Lung (tissue), 12 donors: ENCODE data around the gene HACD1. TPM values are rescaled to one million over a fixed set of nuclear protein-coding genes. Genes with fewer than 3 reads are reported as not detected.

ENCODE experiments used
- ATAC-seq: fragments of 200-7000 bp; cut with Tn5 transposase; one replicate; pipeline ENCODE4 v1.9.1; 2020; ENCODE audit warnings: moderate number of reproducible peaks; ENCODE audit not compliant: insufficient read depth, low FRiP score
- DNase-seq, 3 donors: peaks; one replicate each; pipeline ENCODE4 v3.0.0-alpha.2; 2013 to 2017
- H3K27ac ChIP-seq, 2 donors: one replicate each; pipeline ENCODE4 v1.5.1; 2013; ENCODE audit warnings: mild to moderate bottlenecking in 2 of 2, moderate library complexity in 2 of 2, control low read depth in 1 of 2, inconsistent platforms in 1 of 2, low read depth in 1 of 2, low read length in 1 of 2
- H3K27me3 ChIP-seq, 3 donors: one replicate each; pipeline ENCODE4 v1.5.1; 2013; ENCODE audit warnings: low read length in 2 of 3; ENCODE audit not compliant: control insufficient read depth in 3 of 3, insufficient read depth in 3 of 3
- H3K36me3 ChIP-seq, 4 donors: one replicate each; pipeline ENCODE4 v1.5.1; 2013; ENCODE audit warnings: low read length in 4 of 4, mild to moderate bottlenecking in 1 of 4, moderate library complexity in 1 of 4; ENCODE audit not compliant: control insufficient read depth in 4 of 4, insufficient read depth in 4 of 4
- H3K4me1 ChIP-seq, 5 donors: one replicate each; pipeline ENCODE4 v1.5.1; 2013; ENCODE audit warnings: low read length in 5 of 5, mild to moderate bottlenecking in 2 of 5, moderate library complexity in 1 of 5; ENCODE audit not compliant: control insufficient read depth in 5 of 5, insufficient read depth in 5 of 5
- H3K4me3 ChIP-seq: one replicate; pipeline ENCODE4 v1.5.1; 2013; ENCODE audit warnings: mild to moderate bottlenecking, control low read depth, moderate library complexity
- H3K9ac ChIP-seq, 2 donors: one replicate each; pipeline ENCODE4 v1.5.1; 2013; ENCODE audit warnings: low read length in 2 of 2, control low read depth in 1 of 2; ENCODE audit not compliant: insufficient read depth in 1 of 2
- H3K9me3 ChIP-seq, 4 donors: one replicate each; pipeline ENCODE4 v1.5.1; 2013; ENCODE audit warnings: low read length in 3 of 4, mild to moderate bottlenecking in 1 of 4, moderate library complexity in 1 of 4; ENCODE audit not compliant: control insufficient read depth in 4 of 4, insufficient read depth in 3 of 4
- WGBS, 2 donors: extraction: QIAGEN DNeasy Blood & Tissue Kit; methylation state at CpG; one replicate each; pipeline ENCODE4 v1.1.7; 2013; 5-methylcytosine and 5-hydroxymethylcytosine counted together
- polyA plus RNA-seq, 2 donors: library from polyadenylated mRNA; stranded (reverse); fragments of 200-250 nt; gene quantifications; one replicate each; pipeline ENCODE4 v1.2.1, GENCODE V29; 2013
- total RNA-seq, 2 donors: library from RNA; depleted of rRNA in 1 of 2; stranded (reverse); fragments of >200 nt in 1 of 2; gene quantifications; one replicate each; pipeline ENCODE4 v1.2.1, GENCODE V29; 2014 to 2021
- TF ChIP-seq, protein P1 (sequence below): IDR thresholded peaks from 2 replicates; pipeline ENCODE4 v1.5.1; 2012; ENCODE audit warnings: mild to moderate bottlenecking; ENCODE audit errors: control extremely low read depth, extremely low read depth
- donor health status: control.
- donor health status: control.
- donor health status: Bipolar disorder and iron deficiency.
- donor health status: healthy.
- donor health status: DM: yes; HTN: yes; CAD: no.

The HACD1 gene
- total and polyA plus RNA-seq, 4 donors = 11.5 to 49.2 (median 24.3) TPM

DNA sequence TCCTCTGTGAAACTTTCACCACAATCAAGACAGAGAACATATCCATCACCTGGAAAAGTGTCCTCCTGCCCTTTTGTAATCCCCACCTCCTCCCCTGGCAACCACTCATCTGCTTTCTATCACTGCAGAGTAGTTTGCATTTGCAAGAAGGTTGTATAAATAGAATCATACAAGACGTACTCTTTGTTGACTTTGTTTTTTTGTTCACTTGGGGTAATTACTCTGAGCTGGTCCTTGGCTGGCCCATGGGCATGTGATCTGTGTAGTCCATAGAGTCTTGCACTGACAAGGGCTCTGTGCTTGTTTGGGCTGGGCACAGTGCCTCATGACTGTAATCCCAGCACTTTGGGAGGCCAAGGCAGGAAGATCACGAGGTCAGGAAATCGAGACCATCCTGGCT is 7.8 kb upstream of the HACD1 start:
- ATAC-seq = no peak
- no peak for DNase-seq
- TF ChIP-seq, protein P1, sequence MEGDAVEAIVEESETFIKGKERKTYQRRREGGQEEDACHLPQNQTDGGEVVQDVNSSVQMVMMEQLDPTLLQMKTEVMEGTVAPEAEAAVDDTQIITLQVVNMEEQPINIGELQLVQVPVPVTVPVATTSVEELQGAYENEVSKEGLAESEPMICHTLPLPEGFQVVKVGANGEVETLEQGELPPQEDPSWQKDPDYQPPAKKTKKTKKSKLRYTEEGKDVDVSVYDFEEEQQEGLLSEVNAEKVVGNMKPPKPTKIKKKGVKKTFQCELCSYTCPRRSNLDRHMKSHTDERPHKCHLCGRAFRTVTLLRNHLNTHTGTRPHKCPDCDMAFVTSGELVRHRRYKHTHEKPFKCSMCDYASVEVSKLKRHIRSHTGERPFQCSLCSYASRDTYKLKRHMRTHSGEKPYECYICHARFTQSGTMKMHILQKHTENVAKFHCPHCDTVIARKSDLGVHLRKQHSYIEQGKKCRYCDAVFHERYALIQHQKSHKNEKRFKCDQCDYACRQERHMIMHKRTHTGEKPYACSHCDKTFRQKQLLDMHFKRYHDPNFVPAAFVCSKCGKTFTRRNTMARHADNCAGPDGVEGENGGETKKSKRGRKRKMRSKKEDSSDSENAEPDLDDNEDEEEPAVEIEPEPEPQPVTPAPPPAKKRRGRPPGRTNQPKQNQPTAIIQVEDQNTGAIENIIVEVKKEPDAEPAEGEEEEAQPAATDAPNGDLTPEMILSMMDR = no peak
- H3K4me1 ChIP-seq = no peaks in the 10 kb centered on the region
- H3K4me3 ChIP-seq = no peak overlapping the region
- H3K27ac ChIP-seq = no peak overlapping the region
- H3K27me3 ChIP-seq = peaks cover 0 to 4% (median 0%) of the 10 kb centered on the region in 3 donors
- H3K9me3 ChIP-seq = no peaks in the 10 kb centered on the region
- H3K9ac ChIP-seq = no peak overlapping the region
- WGBS, 2 donors = 60 to 79% methylated on average over 3 of the region's 3 CpGs
- H3K36me3 ChIP-seq = no peaks in the 10 kb centered on the region

DNA sequence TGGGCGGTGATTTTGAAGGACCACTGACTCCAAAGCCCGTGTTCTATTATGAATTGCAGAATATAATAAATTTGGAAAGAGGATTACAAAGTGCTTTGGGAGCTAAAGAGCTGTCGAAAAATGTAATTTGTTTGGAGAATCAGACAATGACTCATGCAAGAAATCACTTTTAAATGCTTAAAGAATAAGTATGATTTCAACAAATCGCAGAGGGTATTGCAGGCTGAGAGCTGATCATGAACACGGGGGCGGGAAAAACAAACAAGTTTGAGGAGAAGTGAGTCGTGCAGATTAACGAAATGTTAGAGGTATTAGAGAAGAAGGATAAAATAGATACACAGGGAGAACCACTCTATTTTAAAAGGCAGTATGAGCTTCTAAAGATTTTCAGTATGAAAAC is 4.9 kb upstream of the HACD1 start:
- no peak for ATAC-seq
- peaks cover 0 to 2% (median 0%) of the 10 kb centered on the region in 5 donors for H3K4me1 ChIP-seq
- H3K9ac ChIP-seq = no peak overlapping the region
- peaks cover 0 to 4% (median 0%) of the 10 kb centered on the region in 3 donors for H3K27me3 ChIP-seq
- WGBS, 2 donors = 64 to 86% methylated on average over 8 of the region's 8 CpGs
- H3K4me3 ChIP-seq = no peak overlapping the region
- no peaks in the 10 kb centered on the region for H3K36me3 ChIP-seq
- DNase-seq = no peak
- H3K27ac ChIP-seq = no peak overlapping the region
- TF ChIP-seq, protein P1 = no peak
- H3K9me3 ChIP-seq = no peaks in the 10 kb centered on the region

DNA sequence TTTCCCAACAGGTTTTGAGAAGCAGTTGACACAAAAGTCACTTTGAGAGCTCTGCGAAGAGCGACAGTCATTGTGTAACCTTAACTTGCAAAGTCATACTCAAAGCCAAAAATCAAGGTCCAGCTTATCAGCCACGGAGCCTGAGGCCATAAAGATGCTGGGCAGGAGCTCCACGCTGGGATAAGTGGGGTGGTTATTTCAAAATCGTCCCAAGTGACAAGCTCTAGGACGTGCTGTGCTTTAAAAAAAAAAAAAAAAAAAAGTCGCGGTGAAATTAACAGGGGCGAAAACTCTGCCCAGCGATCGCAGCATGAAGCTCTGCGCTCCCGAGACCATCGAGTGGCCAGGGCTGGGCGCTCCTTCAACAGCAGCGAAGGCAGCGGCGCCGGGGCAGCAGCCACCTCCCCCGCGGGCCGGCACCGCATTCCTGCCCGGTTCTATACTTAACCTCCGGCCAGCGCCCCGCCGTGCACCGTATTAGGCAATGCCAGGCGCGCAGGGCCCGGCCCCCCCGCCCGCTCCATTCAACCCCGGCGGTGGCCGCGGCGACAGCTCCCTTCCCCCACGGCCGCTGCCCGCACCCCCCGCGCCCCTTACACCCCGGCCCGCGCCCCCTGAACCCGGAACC is 657 bp downstream of the HACD1 start:
- TF ChIP-seq, protein P1 = no peak
- Histone ChIP-seq H3K4me3 (peak overlapping the region; percentile 94), H3K9ac (peak overlapping the region; percentile 55 to 68), H3K27me3 (peaks cover 0 to 4% (median 0%) of the 10 kb centered on the region in 3 donors), H3K36me3 (no peaks in the 10 kb centered on the region), H3K9me3 (no peaks in the 10 kb centered on the region), H3K27ac (peak overlapping the region; percentile 96 to 98), H3K4me1 (peaks cover 0 to 2% (median 0%) of the 10 kb centered on the region in 5 donors)
- DNase-seq (peak; percentile 65 to 72 (median 67)), ATAC-seq (peak; percentile 87)
- 2 to 3% methylated on average over 39 to 48 of the region's 48 CpGs for WGBS, 2 donors
